PC-3 (cell line): ENCODE measurements around the gene NLRP9. TPM values are rescaled to one million over a fixed set of nuclear protein-coding genes. Genes with fewer than 3 reads are reported as not detected.

ENCODE experiments used
- ATAC-seq: fragments of 200-7000 bp; cut with Tn5 transposase; 2 replicates; pipeline ENCODE4 v1.9.1; 2020; ENCODE audit warnings: mild to moderate bottlenecking, moderate library complexity
- BruUV-seq: library from RNA; stranded (reverse); fragments of 400-500 nt; replicated peaks from 2 replicates; lab custom pipeline; 2021; lab: Mats Ljungman, UMichigan
- CTCF ChIA-PET: fragments of 300-600 bp; sonication (Branson Sonifier 250); formaldehyde crosslinking; loops from one replicate; lab custom pipeline; 2022; ENCODE audit warnings: antibody characterized with exemption; lab: Charles Lee
- POLR2A ChIA-PET: fragments of 300-600 bp; sonication (Branson Sonifier 250); formaldehyde crosslinking; loops from one replicate; lab custom pipeline; 2022; ENCODE audit warnings: antibody characterized with exemption; ENCODE audit not compliant: unreplicated experiment; lab: Charles Lee
- DNase-seq: peaks from one replicate; pipeline ENCODE4 v3.0.0-alpha.2; 2015
- H2AFZ ChIP-seq: fragments of 300-600 bp; sonication (generic); 2 replicates; pipeline ENCODE4 v1.6.0; 2016; ENCODE audit warnings: antibody characterized with exemption, low read length
- H3F3A ChIP-seq: fragments of 300-600 bp; sonication (generic); one replicate; pipeline ENCODE4 v1.6.0; 2017; ENCODE audit warnings: antibody characterized with exemption, low read length, control low read depth, mild to moderate bottlenecking; ENCODE audit not compliant: unreplicated experiment
- H3K27ac ChIP-seq: fragments of 300-600 bp; sonication (generic); 2 replicates; pipeline ENCODE4 v1.5.1; 2016; ENCODE audit warnings: mild to moderate bottlenecking, low read length
- H3K27me3 ChIP-seq: fragments of 300-600 bp; sonication (generic); 2 replicates; pipeline ENCODE4 v1.6.1; 2016; ENCODE audit warnings: low read length, mixed read lengths
- H3K36me3 ChIP-seq: fragments of 300-600 bp; sonication (generic); 2 replicates; pipeline ENCODE4 v1.6.1; 2016; ENCODE audit warnings: low read depth, mixed run types, low read length, mixed read lengths
- H3K4me1 ChIP-seq: fragments of 300-600 bp; sonication (generic); 2 replicates; pipeline ENCODE4 v1.5.1; 2016; ENCODE audit warnings: low read length; ENCODE audit not compliant: insufficient read depth
- H3K4me2 ChIP-seq: fragments of 300-600 bp; sonication (generic); 2 replicates; pipeline ENCODE4 v1.6.0; 2016; ENCODE audit warnings: low read length
- H3K4me3 ChIP-seq: fragments of 300-600 bp; sonication (generic); 2 replicates; pipeline ENCODE4 v1.5.1; 2016; ENCODE audit warnings: mild to moderate bottlenecking, low read length, mixed read lengths
- H3K79me2 ChIP-seq: fragments of 300-600 bp; sonication (generic); 2 replicates; pipeline ENCODE4 v1.6.1; 2017; ENCODE audit warnings: low read length, mixed read lengths
- H3K9ac ChIP-seq: fragments of 300-600 bp; sonication (generic); 2 replicates; pipeline ENCODE4 v1.6.0; 2016; ENCODE audit warnings: mild to moderate bottlenecking, low read length
- H3K9me2 ChIP-seq: fragments of 300-600 bp; sonication (generic); replicated peaks from 2 replicates; pipeline ENCODE4 v1.6.1; 2016; ENCODE audit warnings: mixed run types, low read length, mixed read lengths
- H3K9me3 ChIP-seq: fragments of 300-600 bp; sonication (generic); 2 replicates; pipeline ENCODE4 v1.6.1; 2016; ENCODE audit warnings: low read length, mixed read lengths
- H4K20me1 ChIP-seq: fragments of 300-600 bp; sonication (generic); 2 replicates; pipeline ENCODE4 v1.6.1; 2016; ENCODE audit warnings: low read length, mixed read lengths
- CTCF ChIP-seq: fragments of 300-600 bp; sonication (generic); conservative IDR thresholded peaks from 2 replicates; pipeline ENCODE4 v1.5.1; 2017; ENCODE audit warnings: antibody characterized with exemption, low read depth, mild to moderate bottlenecking, low read length
- EZH2 ChIP-seq: fragments of 300-600 bp; sonication (generic); IDR thresholded peaks from one replicate; pipeline ENCODE4 v1.6.1; 2017; ENCODE audit warnings: antibody characterized with exemption, mild to moderate bottlenecking, low read length; ENCODE audit not compliant: unreplicated experiment
- EZH2phosphoT487 ChIP-seq: fragments of 300-600 bp; sonication (generic); IDR thresholded peaks from 2 replicates; pipeline ENCODE4 v1.6.1; 2018; ENCODE audit warnings: mild to moderate bottlenecking, antibody characterized with exemption, low read length, borderline replicate concordance
- intact Hi-C: fragments of 100-400 bp; cut with micrococcal nuclease; formaldehyde crosslinking; loops from 2 replicates; pipeline ENCODE4 v1.9.0; 2023
- total RNA-seq: library from RNA; depleted of rRNA; stranded (reverse); fragments of >200 nt; gene quantifications from 2 replicates; pipeline ENCODE4 v1.2.3, GENCODE V29; 2014

Gene NLRP9
- total RNA-seq, 1 experiment from 2014 or later = not detected

- Histone ChIP-seq H3K36me3 (peaks cover 22% of the 10 kb centered on the region), H3K27me3 (no peaks in the 10 kb centered on the region)
Observed at GRCh38 chr19:55700813-55701212, 37.4 kb downstream of the NLRP9 start.

GRCh38 chr19:55699221-55699620 is 39.0 kb downstream of the NLRP9 start:
- no peak for ATAC-seq
- CTCF ChIA-PET = no interaction called here

More at GRCh38 chr19:55700813-55701212, 37.4 kb downstream of the NLRP9 start:
- H3K9me2 ChIP-seq = no peaks in the 10 kb centered on the region
- POLR2A ChIA-PET = no interaction called here
- no peaks in the 10 kb centered on the region for H3K9me3 ChIP-seq
- intact Hi-C loops = no loop called here
- no peaks in the 10 kb centered on the region for H3F3A ChIP-seq
- H3K9ac ChIP-seq = no peak overlapping the region
- H4K20me1 ChIP-seq = no peaks in the 10 kb centered on the region
- no peak overlapping the region for H2AFZ ChIP-seq
- BruUV-seq = no TSS peak
- H3K4me2 ChIP-seq = no peak overlapping the region
- no peaks in the 10 kb centered on the region for H3K4me1 ChIP-seq
- DNase-seq = no peak
- H3K27ac ChIP-seq = no peak overlapping the region
- TF ChIP-seq EZH2 (no peak), CTCF (no peak), EZH2phosphoT487 (no peak)
- no peaks in the 10 kb centered on the region for H3K79me2 ChIP-seq
- no peak overlapping the region for H3K4me3 ChIP-seq
- no peak for ATAC-seq
- CTCF ChIA-PET = no interaction called here

More at GRCh38 chr19:55699221-55699620, 39.0 kb downstream of the NLRP9 start:
- Histone ChIP-seq H3K4me2 (no peak overlapping the region), H3K36me3 (peaks cover 23% of the 10 kb centered on the region), H3K9me2 (no peaks in the 10 kb centered on the region), H2AFZ (no peak overlapping the region), H3K4me1 (no peaks in the 10 kb centered on the region), H3K79me2 (no peaks in the 10 kb centered on the region), H3F3A (no peaks in the 10 kb centered on the region), H3K9me3 (no peaks in the 10 kb centered on the region), H3K4me3 (no peak overlapping the region), H4K20me1 (no peaks in the 10 kb centered on the region), H3K9ac (no peak overlapping the region), H3K27me3 (no peaks in the 10 kb centered on the region), H3K27ac (no peak overlapping the region)
- TF ChIP-seq CTCF = no peak
- TF ChIP-seq EZH2phosphoT487 = no peak
- TF ChIP-seq EZH2 = no peak
- no TSS peak for BruUV-seq
- intact Hi-C loops = no loop called here
- POLR2A ChIA-PET = no interaction called here
- DNase-seq = no peak
